Fibroblast of pulmonary artery (primary cell): ENCODE measurements around the gene KRT5.

Source experiments
- DNase-seq: peaks from one replicate; pipeline ENCODE4 v3.0.0-alpha.2; 2010; ENCODE audit warnings: low read depth
- H3K4me3 ChIP-seq: replicated peaks from 2 replicates; pipeline ENCODE4 v1.5.1; 2011; ENCODE audit warnings: low read depth, mild to moderate bottlenecking, control low read depth, low read length, moderate library complexity
- TF ChIP-seq, protein P1 (sequence below): IDR thresholded peaks from 2 replicates; pipeline ENCODE4 v1.5.1; 2011; ENCODE audit warnings: mild to moderate bottlenecking, control low read depth, low read length, inconsistent platforms; ENCODE audit errors: missing control alignments

The KRT5 gene

DNA sequence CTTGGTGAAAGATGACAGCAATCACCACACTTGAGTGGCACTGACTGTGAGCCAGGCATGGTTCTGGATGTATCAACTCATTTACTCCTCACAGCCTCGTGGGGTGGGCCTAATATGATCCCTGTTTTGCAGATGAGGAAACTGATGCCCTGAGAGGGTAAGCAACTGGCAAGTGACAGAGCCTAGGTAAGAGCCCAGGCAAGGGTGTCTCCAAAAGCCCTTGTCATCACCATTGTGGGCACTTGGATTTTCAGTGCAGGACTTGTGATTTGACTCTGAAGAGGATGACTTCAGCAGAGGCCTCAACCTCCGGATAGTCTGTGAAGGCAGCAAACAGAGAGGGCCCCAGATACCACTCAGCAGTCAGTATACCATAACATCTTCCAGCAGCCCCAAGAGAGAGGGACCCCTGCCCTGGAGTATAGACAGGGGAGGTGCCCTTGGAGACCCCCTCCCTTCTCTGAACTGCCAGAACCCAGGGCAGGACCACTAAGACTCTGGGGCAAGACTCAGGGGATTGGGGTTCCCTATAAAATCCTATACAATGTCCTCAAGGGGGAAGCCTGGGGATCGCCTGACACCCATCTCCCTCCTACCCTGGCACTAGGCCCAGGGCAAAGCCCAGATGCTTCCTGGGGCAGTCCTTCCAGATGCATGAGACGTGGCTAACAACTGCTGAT is 7.1 kb upstream of the KRT5 start:
- no peak for DNase-seq
- TF ChIP-seq, protein P1, sequence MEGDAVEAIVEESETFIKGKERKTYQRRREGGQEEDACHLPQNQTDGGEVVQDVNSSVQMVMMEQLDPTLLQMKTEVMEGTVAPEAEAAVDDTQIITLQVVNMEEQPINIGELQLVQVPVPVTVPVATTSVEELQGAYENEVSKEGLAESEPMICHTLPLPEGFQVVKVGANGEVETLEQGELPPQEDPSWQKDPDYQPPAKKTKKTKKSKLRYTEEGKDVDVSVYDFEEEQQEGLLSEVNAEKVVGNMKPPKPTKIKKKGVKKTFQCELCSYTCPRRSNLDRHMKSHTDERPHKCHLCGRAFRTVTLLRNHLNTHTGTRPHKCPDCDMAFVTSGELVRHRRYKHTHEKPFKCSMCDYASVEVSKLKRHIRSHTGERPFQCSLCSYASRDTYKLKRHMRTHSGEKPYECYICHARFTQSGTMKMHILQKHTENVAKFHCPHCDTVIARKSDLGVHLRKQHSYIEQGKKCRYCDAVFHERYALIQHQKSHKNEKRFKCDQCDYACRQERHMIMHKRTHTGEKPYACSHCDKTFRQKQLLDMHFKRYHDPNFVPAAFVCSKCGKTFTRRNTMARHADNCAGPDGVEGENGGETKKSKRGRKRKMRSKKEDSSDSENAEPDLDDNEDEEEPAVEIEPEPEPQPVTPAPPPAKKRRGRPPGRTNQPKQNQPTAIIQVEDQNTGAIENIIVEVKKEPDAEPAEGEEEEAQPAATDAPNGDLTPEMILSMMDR: no peak
- no peak overlapping the region for H3K4me3 ChIP-seq

DNA sequence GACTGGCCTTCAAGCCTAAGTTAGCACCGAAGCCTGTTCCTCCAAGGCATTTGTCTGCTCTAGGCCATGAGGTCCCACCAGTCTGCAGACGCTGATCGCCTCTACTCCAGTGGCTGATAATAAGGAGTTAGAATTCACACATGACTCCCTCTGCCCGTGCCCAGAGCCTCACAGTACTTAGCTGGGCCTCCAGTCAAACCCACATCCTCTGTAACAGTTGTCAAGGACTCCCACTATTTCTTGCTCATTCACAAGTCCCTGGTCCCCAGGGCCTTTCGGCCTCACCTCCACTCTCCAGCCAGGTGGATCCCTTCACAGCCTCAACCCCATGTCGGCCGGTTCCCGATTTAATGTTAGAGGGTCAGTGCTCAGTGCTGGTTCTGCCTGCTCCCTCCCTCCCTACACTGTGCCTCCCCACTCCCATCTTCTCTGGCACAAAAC is 6.3 kb upstream of the KRT5 start:
- TF ChIP-seq, protein P1: no peak
- DNase-seq: no peak
- no peak overlapping the region for H3K4me3 ChIP-seq

DNA sequence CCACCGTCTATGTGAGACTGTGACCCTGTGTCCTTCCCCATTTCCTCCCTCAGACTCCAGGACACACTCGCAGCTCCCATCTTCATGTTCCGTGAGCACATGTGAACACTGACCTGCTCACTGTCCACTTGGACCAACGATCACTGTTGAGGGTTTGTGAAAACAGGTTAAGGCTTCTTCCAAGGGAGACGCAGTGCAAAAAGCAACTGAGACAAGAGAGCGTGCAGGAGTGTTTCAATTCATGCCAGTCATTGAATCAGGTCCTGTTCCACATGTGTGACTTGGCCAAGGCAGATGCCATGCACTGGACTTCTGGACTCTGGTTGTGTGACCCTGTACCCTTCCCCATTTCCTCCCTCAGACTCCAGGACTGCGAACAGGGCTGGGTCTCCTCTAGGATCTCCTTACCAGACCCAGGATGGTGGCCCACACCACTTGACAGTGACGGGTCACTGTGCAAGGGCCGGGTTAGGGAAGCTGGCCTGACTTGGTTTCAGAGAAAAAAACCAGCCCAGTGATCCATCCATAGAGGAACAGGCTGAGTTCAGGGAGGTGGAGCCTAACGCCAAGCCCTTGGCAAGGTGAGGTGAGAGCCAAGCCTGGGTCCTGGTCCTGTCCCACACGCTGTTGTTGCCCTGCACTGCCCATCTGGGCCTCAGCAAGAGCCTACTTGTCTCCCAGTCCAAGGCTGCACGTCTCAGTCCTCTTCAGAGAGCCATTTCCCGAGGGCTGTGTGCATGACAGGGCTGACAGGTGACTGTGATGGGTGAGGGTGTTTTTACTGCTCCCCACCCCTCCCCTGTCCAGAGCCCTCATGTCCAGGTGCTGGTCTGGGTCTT is 5.7 kb upstream of the KRT5 start:
- TF ChIP-seq, protein P1: no peak
- no peak for DNase-seq
- H3K4me3 ChIP-seq: no peak overlapping the region

DNA sequence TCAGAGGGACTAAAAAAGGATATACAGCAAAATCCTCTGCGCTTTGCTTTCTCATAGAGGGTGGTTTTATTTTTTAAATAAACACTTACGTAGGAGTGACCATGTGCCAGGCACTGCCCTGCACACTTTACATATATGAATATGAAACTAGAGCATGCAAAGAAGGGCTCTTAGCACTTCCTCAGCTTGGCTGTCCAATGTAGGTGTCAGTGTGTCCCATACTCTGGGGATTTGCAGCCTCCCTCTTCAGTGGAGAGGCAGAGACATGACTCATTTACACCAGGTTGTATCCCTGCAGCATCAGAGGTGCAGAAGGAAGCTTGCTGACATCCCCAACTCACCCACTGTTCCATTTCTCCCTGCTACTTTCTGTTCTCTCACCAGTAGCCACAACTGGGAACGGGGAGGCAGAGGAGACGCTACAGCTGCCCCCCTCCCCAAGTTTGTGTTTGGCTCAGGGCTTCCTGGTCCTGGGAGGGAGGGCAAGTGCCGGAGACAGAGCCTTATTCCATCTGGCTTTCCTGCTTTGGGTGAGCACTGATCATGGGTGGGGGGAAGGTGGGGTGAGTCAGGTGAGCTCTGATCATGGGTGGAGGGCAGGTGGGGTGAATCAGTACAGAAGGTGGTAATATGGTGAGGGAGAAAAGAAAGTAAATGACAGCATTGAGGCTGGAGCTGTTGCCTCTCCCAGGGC is 4.9 kb upstream of the KRT5 start:
- DNase-seq: no peak
- no peak overlapping the region for H3K4me3 ChIP-seq
- TF ChIP-seq, protein P1: no peak

DNA sequence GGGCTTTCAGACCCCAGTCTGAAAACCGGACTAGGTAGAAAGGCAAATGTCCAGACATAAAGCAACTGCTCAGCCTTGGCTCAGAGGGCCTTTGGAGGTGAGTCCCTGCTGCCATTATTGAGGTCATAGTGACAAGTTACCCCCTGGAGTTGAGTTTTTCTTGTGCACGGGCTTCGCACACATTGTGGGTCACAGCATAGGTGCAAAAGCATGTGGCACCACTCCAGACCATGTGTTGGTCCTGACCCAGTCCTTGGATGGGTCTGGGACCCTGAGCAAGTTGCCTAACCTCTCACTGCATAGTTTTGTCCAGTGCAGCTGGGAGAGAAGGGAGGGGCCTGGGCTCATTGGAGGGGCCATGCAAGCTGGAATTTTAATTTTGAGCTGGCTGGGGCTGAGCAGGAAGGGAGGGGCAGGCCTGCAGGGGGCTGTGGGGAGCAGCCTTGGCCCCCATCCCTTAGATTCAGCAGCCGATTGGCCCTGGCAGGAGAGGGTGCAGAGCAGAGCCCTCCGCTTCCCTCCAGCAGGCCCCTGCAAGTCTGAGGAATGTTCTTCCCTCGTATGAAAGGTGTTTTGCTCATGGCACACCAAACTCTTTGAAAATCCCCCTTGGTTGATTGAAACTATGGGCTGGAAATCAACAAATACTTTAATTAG is 4.2 kb upstream of the KRT5 start:
- H3K4me3 ChIP-seq: no peak overlapping the region
- DNase-seq: no peak
- TF ChIP-seq, protein P1: no peak

DNA sequence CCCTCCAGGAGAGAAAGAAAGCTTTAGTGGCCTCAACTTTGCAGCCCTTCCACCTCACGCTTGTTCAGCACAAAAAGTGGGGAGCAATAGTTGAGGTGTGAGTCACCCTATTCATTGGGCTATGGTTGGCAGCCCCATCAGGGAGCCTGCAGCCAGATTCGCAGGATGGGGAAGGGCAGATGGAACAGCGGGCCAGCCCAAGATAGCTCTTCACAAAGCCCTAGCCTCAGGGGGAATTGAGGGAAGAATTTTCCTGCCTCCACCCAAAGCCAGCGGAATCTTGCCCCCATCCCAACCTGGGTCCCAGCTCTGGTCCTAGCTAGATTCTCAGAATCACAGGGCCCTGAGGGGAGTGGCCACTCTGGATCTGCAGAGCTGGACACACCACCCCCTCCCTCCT is 3.6 kb upstream of the KRT5 start:
- TF ChIP-seq, protein P1: no peak
- no peak overlapping the region for H3K4me3 ChIP-seq
- no peak for DNase-seq
